Neural cell (in vitro differentiated cells): ENCODE measurements around the gene RFX7. TPM values are rescaled to one million over a fixed set of nuclear protein-coding genes. Genes with fewer than 3 reads are reported as not detected.

ENCODE experiments used
- H2AFZ ChIP-seq: fragments of 200-600, 300-800 bp; sonication (generic), shearing (Covaris generic); 2 replicates; pipeline ENCODE4 v1.6.0; 2014; ENCODE audit warnings: low read depth, mild to moderate bottlenecking, antibody characterized with exemption, low read length, moderate library complexity
- H3F3A ChIP-seq: fragments of 200-600 bp; shearing (Covaris generic); 2 replicates; pipeline ENCODE4 v1.6.1; 2016; ENCODE audit warnings: mild to moderate bottlenecking, moderate library complexity, mixed read lengths, antibody characterized with exemption, low read length; ENCODE audit not compliant: insufficient read depth, poor library complexity, severe bottlenecking
- H3K27ac ChIP-seq: fragments of 200-600, 300-800 bp; sonication (generic), shearing (Covaris generic); 2 replicates; pipeline ENCODE4 v1.5.1; 2014; ENCODE audit warnings: mild to moderate bottlenecking, low read length, moderate library complexity
- H3K27me3 ChIP-seq: fragments of 300-800, 200-600 bp; sonication (generic), shearing (Covaris generic); 2 replicates; pipeline ENCODE4 v1.6.0; 2014; ENCODE audit warnings: mild to moderate bottlenecking, low read depth, low read length, moderate library complexity; ENCODE audit not compliant: insufficient read depth
- H3K36me3 ChIP-seq: fragments of 300-800, 200-600 bp; sonication (generic), shearing (Covaris generic); 2 replicates; pipeline ENCODE4 v1.5.1; 2014; ENCODE audit warnings: mild to moderate bottlenecking, antibody characterized with exemption, low read length, moderate library complexity; ENCODE audit not compliant: insufficient read depth
- H3K4me2 ChIP-seq: fragments of 300-800, 200-600 bp; sonication (generic), shearing (Covaris generic); 2 replicates; pipeline ENCODE4 v1.6.0; 2014; ENCODE audit warnings: mild to moderate bottlenecking, low read length
- H3K4me3 ChIP-seq: fragments of 300-800, 200-600 bp; sonication (generic), shearing (Covaris generic); 2 replicates; pipeline ENCODE4 v1.5.1; 2014; ENCODE audit warnings: mild to moderate bottlenecking, low read length, moderate library complexity
- H3K79me2 ChIP-seq: fragments of 200-600 bp; shearing (Covaris generic); replicated peaks from 2 replicates; pipeline ENCODE4 v1.6.0; 2014; ENCODE audit warnings: mild to moderate bottlenecking, low read length, moderate library complexity; ENCODE audit not compliant: insufficient read depth
- H3K9ac ChIP-seq: fragments of 300-800, 200-600 bp; sonication (generic), shearing (Covaris generic); 2 replicates; pipeline ENCODE4 v1.6.1; 2016; ENCODE audit warnings: mild to moderate bottlenecking, low read length, mixed read lengths
- H3K9me2 ChIP-seq: fragments of 200-600 bp; shearing (Covaris generic); 2 replicates; pipeline ENCODE4 v1.6.1; 2016; ENCODE audit warnings: mild to moderate bottlenecking, low read length, mixed read lengths; ENCODE audit not compliant: insufficient read depth
- H3K9me3 ChIP-seq: fragments of 200-600, 300-800 bp; sonication (generic), shearing (Covaris generic); 2 replicates; pipeline ENCODE4 v1.6.1; 2016; ENCODE audit warnings: mild to moderate bottlenecking, mixed run types, low read length, moderate library complexity, mixed read lengths
- H4K20me1 ChIP-seq: fragments of 200-600 bp; shearing (Covaris generic); 2 replicates; pipeline ENCODE4 v1.6.1; 2016; ENCODE audit warnings: mild to moderate bottlenecking, mixed run types; ENCODE audit not compliant: insufficient read depth
- EP300 ChIP-seq: fragments of 450-650 bp; conservative IDR thresholded peaks from 2 replicates; pipeline ENCODE4 v1.6.1; 2014; ENCODE audit warnings: antibody characterized with exemption, mild to moderate bottlenecking, moderate library complexity; ENCODE audit not compliant: poor library complexity, severe bottlenecking
- EZH2 ChIP-seq: fragments of 200-600, 300-800 bp; shearing (Covaris generic), sonication (generic); IDR thresholded peaks from 2 replicates; pipeline ENCODE4 v1.6.1; 2014; ENCODE audit warnings: antibody characterized with exemption, low read length, borderline replicate concordance, mild to moderate bottlenecking; ENCODE audit not compliant: insufficient read depth, poor library complexity, severe bottlenecking
- MXI1 ChIP-seq: fragments of 450-650 bp; conservative IDR thresholded peaks from 2 replicates; pipeline ENCODE4 v1.6.1; 2014; ENCODE audit warnings: antibody characterized with exemption, mild to moderate bottlenecking; ENCODE audit not compliant: poor library complexity, severe bottlenecking
- POLR2AphosphoS5 ChIP-seq: IDR thresholded peaks from 2 replicates; pipeline ENCODE4 v1.6.1; 2012
- RAD21 ChIP-seq: fragments of 450-650 bp; conservative IDR thresholded peaks from 2 replicates; pipeline ENCODE4 v1.6.1; 2014; ENCODE audit warnings: antibody characterized with exemption, mild to moderate bottlenecking, moderate library complexity
- SMC3 ChIP-seq: fragments of 450-650 bp; conservative IDR thresholded peaks from 2 replicates; pipeline ENCODE4 v1.6.1; 2014; ENCODE audit warnings: antibody characterized with exemption, mild to moderate bottlenecking, moderate library complexity; ENCODE audit not compliant: poor library complexity
- TAF1 ChIP-seq: IDR thresholded peaks from 2 replicates; pipeline ENCODE4 v1.6.1; 2012; ENCODE audit warnings: low read depth
- polyA plus RNA-seq: library from polyadenylated mRNA; depleted of rRNA; stranded (reverse); fragments of >200 nt; gene quantifications from 2 replicates; pipeline ENCODE4 v1.2.3, GENCODE V29; 2014
- TF ChIP-seq, protein P1 (sequence below): fragments of 450-650 bp; IDR thresholded peaks from 2 replicates; pipeline ENCODE4 v1.5.1; 2014; ENCODE audit warnings: antibody characterized with exemption, mild to moderate bottlenecking, moderate library complexity; ENCODE audit not compliant: poor library complexity, severe bottlenecking
- TF ChIP-seq, protein P2 (sequence below): IDR thresholded peaks from 2 replicates; pipeline ENCODE4 v1.6.1; 2012; ENCODE audit warnings: borderline replicate concordance

The RFX7 gene
- polyA plus RNA-seq, 1 donor from 2014 or later = 12.9 TPM

DNA sequence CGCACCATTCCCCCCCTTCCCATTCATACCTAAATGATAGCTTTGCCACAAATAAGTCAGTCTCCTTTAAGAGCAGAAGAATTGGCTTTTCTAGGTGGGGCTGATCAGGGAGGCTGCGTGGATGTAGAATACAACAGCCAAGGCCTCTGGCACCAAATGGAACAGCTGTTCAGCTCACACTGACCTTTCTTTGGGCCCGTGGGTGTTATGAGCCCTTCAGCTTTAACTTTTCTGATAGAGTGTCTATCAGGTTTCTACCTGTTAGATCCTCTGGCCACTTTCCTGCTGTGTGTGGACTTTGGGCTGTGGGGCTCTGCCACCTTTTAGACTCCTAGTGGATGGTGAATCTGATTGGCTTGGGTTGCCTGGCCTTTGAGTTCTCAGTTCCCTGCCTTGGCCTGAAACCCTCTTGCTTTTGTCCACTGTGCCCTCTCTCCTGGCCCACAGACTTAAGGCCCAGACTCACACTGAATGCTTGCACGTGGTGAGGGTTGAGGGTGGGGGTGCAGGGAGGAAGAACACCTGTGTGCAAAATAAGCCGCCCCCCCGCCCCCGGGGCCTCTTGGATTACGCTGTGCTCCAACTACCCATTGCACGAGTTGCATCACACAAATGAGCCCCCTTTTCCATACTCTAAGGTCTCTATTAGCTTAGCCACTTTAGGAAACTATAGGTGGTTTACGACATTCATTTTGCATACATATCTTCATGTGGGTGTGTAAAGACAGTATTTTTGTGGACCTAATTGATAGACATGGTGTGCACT is 1.3 kb upstream of the RFX7 start:
- no peak for TF ChIP-seq EP300
- no peak for TF ChIP-seq SMC3
- no peak for TF ChIP-seq MXI1
- TF ChIP-seq, protein P1, sequence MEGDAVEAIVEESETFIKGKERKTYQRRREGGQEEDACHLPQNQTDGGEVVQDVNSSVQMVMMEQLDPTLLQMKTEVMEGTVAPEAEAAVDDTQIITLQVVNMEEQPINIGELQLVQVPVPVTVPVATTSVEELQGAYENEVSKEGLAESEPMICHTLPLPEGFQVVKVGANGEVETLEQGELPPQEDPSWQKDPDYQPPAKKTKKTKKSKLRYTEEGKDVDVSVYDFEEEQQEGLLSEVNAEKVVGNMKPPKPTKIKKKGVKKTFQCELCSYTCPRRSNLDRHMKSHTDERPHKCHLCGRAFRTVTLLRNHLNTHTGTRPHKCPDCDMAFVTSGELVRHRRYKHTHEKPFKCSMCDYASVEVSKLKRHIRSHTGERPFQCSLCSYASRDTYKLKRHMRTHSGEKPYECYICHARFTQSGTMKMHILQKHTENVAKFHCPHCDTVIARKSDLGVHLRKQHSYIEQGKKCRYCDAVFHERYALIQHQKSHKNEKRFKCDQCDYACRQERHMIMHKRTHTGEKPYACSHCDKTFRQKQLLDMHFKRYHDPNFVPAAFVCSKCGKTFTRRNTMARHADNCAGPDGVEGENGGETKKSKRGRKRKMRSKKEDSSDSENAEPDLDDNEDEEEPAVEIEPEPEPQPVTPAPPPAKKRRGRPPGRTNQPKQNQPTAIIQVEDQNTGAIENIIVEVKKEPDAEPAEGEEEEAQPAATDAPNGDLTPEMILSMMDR = no peak
- TF ChIP-seq RAD21 = no peak
- no peak for TF ChIP-seq EZH2
- TF ChIP-seq, protein P2, sequence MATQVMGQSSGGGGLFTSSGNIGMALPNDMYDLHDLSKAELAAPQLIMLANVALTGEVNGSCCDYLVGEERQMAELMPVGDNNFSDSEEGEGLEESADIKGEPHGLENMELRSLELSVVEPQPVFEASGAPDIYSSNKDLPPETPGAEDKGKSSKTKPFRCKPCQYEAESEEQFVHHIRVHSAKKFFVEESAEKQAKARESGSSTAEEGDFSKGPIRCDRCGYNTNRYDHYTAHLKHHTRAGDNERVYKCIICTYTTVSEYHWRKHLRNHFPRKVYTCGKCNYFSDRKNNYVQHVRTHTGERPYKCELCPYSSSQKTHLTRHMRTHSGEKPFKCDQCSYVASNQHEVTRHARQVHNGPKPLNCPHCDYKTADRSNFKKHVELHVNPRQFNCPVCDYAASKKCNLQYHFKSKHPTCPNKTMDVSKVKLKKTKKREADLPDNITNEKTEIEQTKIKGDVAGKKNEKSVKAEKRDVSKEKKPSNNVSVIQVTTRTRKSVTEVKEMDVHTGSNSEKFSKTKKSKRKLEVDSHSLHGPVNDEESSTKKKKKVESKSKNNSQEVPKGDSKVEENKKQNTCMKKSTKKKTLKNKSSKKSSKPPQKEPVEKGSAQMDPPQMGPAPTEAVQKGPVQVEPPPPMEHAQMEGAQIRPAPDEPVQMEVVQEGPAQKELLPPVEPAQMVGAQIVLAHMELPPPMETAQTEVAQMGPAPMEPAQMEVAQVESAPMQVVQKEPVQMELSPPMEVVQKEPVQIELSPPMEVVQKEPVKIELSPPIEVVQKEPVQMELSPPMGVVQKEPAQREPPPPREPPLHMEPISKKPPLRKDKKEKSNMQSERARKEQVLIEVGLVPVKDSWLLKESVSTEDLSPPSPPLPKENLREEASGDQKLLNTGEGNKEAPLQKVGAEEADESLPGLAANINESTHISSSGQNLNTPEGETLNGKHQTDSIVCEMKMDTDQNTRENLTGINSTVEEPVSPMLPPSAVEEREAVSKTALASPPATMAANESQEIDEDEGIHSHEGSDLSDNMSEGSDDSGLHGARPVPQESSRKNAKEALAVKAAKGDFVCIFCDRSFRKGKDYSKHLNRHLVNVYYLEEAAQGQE = no peak
- TF ChIP-seq TAF1 = no peak
- no peak for TF ChIP-seq POLR2AphosphoS5

DNA sequence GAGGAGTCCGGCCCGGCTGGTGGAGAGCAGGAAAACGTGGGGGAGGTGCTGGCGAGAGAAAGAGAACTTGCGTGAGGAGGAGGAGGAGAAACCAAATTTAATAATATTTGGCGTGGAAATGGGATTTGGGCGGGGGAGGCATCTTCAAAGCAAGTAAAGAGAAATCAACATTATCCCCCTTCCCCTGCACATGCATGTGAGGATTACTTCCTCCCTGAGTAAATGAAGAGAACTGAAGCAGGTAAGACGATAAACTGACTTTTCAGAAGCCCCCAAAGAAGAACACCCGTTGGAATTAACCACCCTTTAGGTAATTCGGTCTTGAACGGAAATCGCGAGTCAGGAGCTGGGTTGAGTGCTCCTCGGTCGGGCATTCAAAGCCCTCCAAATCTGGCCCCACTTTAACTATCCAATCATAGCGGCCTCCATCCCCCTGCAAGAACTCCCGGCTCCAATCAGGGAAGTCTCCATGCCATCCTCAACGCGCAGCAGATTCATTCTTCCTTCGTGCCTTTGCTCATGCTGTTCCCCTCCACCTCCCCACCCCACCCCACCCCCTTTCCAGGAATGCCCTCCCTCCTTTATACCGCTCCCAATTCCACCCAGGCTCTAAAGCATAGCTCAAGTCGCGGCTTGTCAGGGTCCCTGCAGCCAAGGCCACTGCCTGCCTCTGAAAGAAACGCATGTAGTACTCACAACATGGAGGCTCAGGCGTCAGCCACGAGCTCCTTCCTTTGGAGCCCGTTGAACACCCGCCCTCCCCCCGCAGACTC is 545 bp upstream of the RFX7 start:
- peak overlapping the region; percentile 72 for H3K4me3 ChIP-seq
- TF ChIP-seq SMC3 (no peak), MXI1 (peak; percentile 39), POLR2AphosphoS5 (peak; percentile 38)
- TF ChIP-seq, protein P1 = peak; percentile 2
- H2AFZ ChIP-seq = peak overlapping the region; percentile 78
- H3K4me2 ChIP-seq = peak overlapping the region; percentile 78
- H3K9me2 ChIP-seq = no peaks in the 10 kb centered on the region
- no peaks in the 10 kb centered on the region for H3K27me3 ChIP-seq
- peak overlapping the region; percentile 80 for H3K27ac ChIP-seq
- no peaks in the 10 kb centered on the region for H3K9me3 ChIP-seq
- no peaks in the 10 kb centered on the region for H3K36me3 ChIP-seq
- H3F3A ChIP-seq = peaks cover 9% of the 10 kb centered on the region
- H3K9ac ChIP-seq = peak overlapping the region; percentile 91
- H3K79me2 ChIP-seq = peaks cover 36% of the 10 kb centered on the region
- H4K20me1 ChIP-seq = no peaks in the 10 kb centered on the region

More for the DNA sequence above, 1.3 kb upstream of the RFX7 start:
- Histone ChIP-seq H3K27me3 (no peaks in the 10 kb centered on the region), H3F3A (peaks cover 9% of the 10 kb centered on the region), H3K9ac (peak overlapping the region; percentile 91), H3K9me2 (no peaks in the 10 kb centered on the region), H3K36me3 (no peaks in the 10 kb centered on the region), H3K27ac (peak overlapping the region; percentile 80), H3K4me2 (peak overlapping the region; percentile 72), H3K79me2 (peaks cover 28% of the 10 kb centered on the region), H2AFZ (peak overlapping the region; percentile 78), H3K4me3 (peak overlapping the region; percentile 72), H4K20me1 (no peaks in the 10 kb centered on the region), H3K9me3 (no peaks in the 10 kb centered on the region)
